ENCODE results near the gene ZCCHC4. TPM values are rescaled to one million over a fixed set of nuclear protein-coding genes. Genes with fewer than 3 reads are reported as not detected.
"Not testable (repeated sequence)": the region's sequence is repeated elsewhere in the genome, so short reads cannot be mapped to it uniquely, and the experiment has no call there.

ZCCHC4 gene
- total RNA-seq, 2 donors from 2014 or later: 7.3 to 7.7 TPM

DNA sequence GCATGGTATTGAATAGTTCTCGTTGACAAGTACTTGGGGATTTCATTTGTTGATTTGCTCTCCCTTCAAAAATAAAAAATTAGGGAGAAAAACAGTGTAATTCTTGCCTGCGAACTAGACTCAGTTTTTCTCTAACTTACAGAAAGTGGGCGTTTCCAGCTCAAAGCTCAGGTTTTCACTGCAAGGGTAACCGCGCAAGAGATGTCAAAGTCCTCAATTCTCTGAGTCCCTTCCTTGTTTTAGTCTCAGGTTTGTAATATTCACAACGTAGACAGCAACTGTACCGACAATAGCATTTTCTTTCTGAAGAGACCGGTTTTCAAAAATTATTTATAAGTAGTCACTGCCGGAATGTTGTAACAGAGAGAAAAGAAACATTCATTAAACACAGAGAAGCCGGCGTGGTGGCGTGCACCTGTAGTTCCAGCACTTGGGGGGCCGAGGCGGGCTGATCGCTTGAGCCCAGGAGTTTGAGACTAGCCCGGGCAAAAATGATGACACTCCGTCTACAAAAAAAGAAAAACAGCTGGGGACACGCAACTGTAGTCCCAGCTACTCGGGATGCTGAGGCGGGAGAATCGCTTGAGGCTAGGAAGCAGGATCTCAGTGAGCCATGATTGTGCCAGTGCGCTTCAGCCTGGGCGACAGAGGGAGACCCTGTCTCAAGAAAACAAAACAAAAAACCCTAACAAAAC, 774 bp downstream of the ZCCHC4 start:
- DNase-seq (peak; percentile 44), ATAC-seq (peak; percentile 69)
- intact Hi-C loops (cut with DNase I, micrococcal nuclease): no loop called here

DNA sequence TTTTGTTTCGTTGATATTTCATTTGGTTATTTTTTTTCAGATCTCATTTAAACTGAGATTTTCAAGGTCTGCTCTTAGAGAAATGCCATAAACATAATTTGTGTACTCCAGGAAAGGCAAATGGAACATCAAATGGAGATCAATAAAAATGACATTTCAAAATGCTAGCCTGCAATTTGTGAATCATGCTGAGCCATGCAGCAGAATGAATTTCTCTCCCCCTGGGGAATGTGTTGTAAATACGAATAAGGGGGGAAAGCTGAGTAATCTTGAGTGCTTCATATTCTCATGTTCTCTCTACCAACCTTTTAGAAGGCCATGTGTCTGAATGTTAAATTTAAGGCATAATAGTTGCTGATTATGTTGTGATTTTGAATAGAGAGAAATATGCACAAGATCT, 7.8 kb downstream of the ZCCHC4 start:
- intact Hi-C loops (cut with DNase I, micrococcal nuclease): no loop called here
- no peak for ATAC-seq

DNA sequence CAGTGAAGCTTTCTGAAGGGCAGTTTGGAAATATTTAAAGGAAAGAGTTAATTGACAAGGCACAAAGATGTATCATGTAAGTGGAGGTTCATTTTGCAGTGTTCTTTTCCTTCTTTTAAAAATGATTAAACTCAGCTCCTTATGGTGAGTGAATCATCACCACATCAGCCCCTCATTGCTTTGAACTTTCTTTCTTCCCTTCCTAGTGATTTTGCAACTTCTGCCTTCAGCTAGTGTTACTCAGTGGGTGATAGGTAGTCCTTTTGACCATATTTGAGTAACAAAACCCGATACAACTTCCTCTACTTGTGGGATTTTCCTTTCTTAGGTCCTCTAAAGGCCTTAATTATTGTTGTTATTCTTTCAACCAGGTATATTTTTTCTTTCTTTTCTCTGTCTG, 8.2 kb downstream of the ZCCHC4 start:
- DNase-seq: no peak
- ATAC-seq: no peak
- intact Hi-C loops (cut with DNase I, micrococcal nuclease): no loop called here

More for the DNA sequence above, 7.8 kb downstream of the ZCCHC4 start:
- DNase-seq: no peak

DNA sequence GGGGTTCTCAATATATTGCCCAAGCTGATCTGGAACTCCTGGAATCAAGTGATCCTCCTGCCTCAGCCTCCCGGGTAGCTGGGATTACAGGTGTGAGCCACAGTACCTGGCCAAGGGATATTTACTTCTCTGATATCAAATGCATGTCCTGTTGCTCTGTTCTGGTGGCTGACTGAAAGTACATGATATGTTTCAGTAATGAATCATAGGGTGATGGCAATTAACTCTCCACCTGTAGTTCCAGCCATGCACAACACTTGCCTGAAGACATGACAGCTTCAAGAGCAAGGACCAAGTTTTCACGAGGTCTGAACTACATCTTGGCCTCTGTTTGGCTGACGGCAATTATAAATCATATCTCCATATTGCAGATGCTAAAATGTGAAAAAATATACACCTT, 9.1 kb downstream of the ZCCHC4 start:
- ATAC-seq (no peak), DNase-seq (no peak)
- intact Hi-C loops (cut with DNase I, micrococcal nuclease): no loop called here

DNA sequence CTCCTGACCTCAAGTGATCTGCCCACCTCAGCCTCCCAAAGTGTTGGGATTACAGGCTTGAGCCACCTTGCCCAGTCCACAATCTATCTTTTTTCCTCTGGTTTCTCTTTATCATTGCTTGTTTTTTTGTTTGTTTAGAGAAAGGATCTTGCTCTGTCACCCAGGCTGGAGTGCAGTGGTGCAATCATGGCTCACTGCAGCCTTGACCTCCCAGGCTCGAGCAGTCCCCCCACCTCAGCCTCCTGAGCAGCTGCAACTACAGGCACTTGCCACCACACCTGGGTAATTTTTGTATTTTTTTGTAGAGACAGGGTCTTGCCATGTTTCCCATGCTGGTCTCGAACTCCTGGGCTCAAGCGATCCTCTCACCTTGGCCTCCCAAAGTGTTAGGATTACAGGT, 15.9 kb downstream of the ZCCHC4 start:
- intact Hi-C loops (cut with DNase I, micrococcal nuclease); ATAC-seq: not testable (repeated sequence)

DNA sequence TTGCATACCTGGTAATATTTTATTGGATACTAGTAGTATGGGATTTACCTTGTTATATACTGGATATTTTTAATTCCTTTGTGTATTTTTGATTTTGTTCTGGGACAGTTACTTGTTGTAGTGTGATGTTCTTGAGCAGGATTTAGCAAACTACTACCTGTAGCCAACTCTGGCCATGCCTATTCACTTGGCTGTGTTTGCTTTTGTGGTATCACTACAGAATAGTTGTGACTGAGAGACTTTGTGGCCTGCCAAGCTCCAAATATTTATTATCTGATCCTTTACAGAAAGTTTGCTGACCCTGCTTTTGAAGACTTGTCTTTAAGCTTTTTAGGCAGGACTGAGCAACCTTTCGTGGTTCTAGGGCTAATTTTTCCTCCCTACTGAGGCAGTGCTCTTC, 17.8 kb downstream of the ZCCHC4 start:
- DNase-seq: no peak
- intact Hi-C loops (cut with DNase I, micrococcal nuclease): no loop called here
- no peak for ATAC-seq

More for the DNA sequence above, 15.9 kb downstream of the ZCCHC4 start:
- not testable (repeated sequence) for DNase-seq

DNA sequence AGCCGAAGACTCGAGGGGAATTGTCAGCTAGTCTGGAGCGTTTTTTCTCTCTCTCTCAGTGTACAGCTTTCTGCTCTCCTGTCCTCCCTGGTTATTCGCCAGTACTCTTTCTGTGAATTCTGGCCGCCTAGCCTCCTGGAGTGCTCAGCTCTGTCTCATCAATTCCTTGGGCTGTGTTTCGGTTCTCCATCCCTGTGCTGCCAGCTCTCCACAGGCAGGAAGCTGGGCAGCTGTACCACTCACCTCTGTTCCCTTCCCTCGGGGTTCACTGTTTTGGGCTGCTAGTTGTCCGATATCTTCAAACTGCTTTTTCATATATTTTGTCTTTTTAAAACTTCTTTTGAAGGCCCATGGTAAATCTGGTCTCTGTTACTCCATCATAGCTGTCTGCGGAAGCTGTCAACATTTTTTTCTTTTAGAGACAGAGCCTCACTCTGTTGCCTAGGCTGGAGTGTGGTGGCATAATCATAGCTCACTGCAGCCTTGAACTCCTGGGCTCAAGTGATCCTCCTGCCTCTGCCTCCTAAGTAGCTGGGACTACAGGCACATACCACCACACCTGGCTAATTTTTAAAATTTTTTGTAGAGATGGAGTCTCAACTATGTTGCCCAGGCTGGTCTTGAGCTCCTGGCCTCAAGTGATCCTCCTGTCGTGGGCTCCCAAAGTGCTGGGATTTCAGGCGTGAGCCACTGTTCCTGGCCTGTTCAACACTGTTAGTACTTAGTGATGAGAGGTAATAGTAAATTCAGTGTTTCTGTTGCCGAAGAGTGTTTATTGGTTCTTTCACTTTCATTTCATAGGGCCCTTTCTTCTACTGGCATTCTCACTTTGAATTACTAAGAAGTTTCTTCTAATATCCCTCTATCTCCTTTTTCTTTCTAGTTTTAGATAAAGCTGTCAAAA, 18.6 kb downstream of the ZCCHC4 start:
- intact Hi-C loops (cut with DNase I, micrococcal nuclease): no loop called here
- DNase-seq: no peak
- ATAC-seq: no peak

DNA sequence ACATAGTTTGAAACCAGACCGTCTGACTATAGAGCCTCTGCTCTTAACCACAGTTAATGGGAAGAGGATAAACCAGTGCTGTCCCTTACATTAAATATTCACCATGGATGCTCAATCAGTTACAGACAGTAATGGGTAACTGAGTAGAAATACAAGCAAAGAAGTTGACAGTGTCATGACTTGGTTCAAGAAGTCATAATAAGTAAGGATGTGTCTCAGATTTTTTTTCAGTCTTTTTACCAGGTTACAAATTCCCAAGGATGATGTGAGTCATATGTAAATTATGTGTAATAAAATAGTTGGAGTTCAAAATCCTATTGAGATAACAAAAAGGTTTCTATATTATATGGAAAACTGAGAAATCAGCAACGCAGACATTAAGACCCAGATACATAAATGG, 31.1 kb downstream of the ZCCHC4 start:
- intact Hi-C loops (cut with DNase I, micrococcal nuclease): no loop called here
- no peak for ATAC-seq
- DNase-seq: no peak

DNA sequence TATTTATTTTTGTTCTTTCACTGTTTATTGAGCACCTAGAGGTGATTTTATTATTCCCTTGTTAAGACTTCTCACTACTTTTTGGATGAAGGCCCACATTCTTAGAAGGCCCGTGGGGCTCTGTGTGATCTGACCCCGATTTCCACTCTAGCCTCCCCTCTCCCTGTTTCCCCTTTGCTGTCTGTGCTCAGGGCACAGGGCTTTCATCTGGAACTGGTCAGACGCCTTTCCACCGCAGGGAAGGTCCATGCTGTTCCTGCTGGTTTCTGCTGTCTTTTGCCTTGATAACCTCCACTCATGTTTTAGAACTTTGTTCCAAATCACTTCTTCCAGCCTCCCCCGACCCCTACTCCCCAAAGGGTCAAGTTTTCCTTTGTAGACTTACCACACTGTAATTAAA, 33.2 kb downstream of the ZCCHC4 start:
- ATAC-seq: no peak
- no peak for DNase-seq
- intact Hi-C loops (cut with DNase I, micrococcal nuclease): no loop called here

DNA sequence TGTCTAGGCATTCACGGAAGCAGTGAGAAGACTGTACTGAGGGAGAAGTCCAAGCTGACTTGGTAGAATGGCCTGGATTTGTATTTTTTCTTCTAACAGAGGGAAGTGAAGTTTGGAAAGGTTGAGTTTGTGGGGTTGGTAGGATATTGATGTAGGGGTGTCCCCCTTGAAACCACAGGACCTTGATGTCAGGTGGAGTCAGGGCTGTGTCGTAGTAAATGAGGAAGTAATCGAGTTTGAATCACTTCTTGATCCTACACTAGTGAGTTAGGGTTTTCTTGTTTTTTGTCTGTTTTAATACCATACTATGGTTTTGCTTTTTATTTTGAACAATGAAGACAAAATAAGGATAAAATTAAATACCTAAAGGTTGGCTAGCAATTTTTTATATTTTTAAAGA, 34.3 kb downstream of the ZCCHC4 start:
- ATAC-seq (no peak), DNase-seq (no peak)
- intact Hi-C loops (cut with DNase I, micrococcal nuclease): no loop called here

DNA sequence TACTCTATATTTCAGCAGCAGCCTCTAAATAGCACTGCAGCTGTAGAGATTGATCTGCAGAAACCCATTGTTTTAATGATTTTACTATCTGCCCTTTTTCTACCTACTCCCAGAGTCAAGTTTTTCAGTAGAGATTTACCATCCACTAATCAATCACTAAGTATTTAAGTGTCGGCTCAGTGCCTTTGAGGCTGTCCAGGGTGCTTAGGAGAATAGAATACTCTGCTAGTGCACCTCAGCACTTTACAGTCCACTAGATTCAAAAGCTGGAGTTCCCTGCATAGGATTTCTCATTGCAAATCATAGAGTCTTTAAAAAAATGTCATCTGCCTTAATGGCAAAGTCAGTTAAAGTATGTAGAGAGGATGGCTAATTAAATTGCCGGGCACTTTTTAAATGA, 34.9 kb downstream of the ZCCHC4 start:
- intact Hi-C loops (cut with DNase I, micrococcal nuclease): no loop called here

DNA sequence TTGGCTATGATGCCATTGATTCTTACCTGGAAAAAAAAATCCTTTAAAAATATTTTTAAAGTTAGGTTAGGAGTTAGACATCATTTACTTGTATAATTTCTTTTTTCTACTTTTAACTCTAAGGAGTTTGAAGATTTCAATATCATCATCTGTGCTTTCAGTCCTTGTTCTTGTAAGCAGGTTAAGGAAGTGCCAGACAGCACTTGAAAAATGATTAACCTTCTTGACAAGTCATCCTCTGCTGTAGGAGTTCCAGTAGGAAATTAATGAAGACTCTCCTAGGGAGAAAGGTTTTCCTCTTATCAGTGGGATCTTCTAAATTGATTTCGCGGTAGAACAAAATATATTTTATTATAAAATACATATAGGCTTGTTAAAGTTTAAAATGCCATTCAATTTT, 35.4 kb downstream of the ZCCHC4 start:
- intact Hi-C loops (cut with DNase I, micrococcal nuclease): no loop called here
- DNase-seq (no peak), ATAC-seq (no peak)

More for the DNA sequence above, 34.9 kb downstream of the ZCCHC4 start:
- no peak for DNase-seq
- no peak for ATAC-seq

DNA sequence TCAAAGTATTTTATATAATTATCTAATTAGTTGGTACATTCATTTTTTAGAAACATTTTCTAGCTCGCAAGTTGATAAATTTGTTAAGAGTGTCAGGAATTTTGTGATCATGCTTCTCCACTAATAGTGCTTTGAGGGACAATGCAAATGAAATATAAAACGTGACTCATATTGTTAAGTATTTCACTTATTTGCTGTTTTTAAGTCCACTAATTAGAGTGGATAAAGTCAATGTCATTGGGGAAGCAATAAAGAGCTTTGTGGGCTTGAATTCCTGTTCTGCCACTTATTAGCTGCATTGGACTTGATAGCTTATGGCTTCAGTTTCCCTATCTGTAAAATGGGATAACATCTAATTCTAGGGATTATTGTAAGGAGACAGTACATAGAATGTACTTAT, 38.0 kb downstream of the ZCCHC4 start:
- intact Hi-C loops (cut with DNase I, micrococcal nuclease): no loop called here
- ATAC-seq: no peak

DNA sequence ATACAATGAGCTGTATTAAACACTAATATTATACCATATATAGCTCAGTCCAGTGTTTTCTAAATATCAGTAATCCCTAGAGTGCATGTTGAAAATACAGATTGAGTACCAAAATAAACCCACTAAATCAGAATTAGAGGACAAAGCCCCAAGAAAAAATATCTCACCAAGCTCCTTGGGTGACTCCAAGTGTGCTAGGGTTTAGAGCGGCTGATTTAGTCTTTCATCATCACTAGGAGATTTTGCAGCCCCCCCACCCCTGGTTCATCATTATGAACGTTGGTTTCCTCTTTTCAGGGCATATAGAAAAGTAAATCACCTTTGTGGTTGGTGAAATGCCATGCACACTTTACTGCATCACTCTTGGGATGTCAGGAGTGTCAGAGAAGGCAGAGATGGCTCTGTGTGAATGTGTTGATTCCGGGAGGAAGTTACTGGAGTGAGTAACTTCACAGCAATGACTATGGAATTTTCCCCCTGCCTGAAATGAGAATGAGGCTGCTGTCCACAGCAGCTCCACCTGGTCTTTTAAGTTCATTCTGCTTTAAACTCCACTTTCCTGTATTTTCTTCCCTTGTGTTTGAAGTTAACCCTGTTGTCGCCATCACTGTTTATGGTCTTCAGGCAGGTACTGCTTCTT, 39.3 kb downstream of the ZCCHC4 start:
- intact Hi-C loops (cut with DNase I, micrococcal nuclease): no loop called here
- DNase-seq (no peak), ATAC-seq (no peak)

More for the DNA sequence above, 38.0 kb downstream of the ZCCHC4 start:
- DNase-seq: no peak

DNA sequence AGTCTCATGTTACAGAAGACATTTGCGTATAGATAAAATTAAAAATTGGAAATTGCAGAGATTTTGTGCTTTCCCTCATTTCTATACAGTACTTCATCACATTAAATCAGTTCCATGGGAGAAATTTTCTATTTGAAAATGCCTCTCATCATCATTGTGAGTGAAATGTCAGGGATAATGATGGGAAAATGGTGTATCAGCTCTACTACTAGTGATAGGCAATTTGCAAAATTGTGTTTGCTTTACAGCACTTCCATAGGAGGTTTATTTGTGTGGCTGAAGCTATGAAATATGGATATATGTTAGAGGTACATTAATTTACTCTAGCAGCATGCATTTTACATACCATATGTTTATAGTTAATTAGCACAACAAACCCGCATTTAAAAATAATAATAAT, 43.5 kb downstream of the ZCCHC4 start:
- ATAC-seq (no peak), DNase-seq (no peak)
- intact Hi-C loops (cut with DNase I, micrococcal nuclease): no loop called here

DNA sequence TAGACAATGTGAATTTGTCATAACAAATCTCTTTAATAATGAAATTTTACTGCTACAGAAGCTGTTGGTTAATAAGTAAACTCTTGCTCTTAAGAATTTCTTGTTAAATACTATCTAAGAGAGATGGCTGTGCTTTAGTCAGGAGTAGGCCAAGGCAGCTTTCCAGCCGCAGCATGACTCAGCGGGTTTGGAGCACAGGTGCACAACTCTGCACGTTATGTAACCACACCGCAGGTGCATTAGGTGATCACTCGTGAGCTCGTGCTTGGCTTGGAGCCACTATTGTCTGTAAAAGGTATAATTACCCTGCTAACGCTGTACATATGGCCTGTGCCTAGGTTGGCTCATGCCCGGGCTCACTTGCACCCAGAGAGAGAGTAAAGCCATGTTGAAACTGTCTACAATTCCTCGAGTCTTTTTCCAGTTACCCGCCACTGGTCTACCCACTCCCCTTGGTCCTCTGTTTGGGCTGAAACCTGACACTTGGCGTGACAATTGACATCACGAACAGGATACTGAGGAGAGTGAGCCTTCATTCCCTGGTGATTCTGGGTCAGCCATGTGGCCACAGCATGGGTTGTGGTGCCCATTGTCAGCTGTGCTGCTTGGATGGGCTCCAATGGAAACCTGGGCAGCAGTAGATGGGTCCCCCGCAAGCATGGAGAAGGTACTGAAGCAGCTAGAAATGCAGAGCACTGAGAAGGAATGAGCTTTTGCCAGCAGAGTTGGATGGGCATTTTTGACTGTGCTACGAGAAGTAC, 46.1 kb downstream of the ZCCHC4 start:
- peak in 1 of 2 donors; percentile 31 for DNase-seq
- intact Hi-C loops (cut with DNase I, micrococcal nuclease): no loop called here
- peak; percentile 59 for ATAC-seq

DNA sequence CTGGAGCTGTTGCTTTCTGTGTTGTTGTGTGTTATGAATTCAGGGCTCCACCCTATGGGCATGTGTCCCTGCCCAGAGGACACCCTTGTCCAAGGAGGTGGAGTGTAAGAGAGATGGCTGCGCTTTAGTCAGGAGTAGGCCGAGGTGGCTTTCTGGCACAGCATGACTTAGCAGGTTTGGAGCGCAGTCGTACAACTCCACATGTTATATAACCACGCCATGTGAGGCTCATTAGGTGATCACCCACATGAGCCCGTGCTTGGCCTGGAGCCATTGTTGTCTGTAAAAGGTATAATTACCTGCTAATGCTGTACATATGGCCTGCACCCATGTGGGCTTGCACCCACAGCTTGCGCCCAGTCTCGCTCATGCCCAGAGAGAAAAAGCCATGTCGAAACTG, 48.7 kb downstream of the ZCCHC4 start:
- DNase-seq (no peak), ATAC-seq (no peak)
- intact Hi-C loops (cut with DNase I, micrococcal nuclease): no loop called here

DNA sequence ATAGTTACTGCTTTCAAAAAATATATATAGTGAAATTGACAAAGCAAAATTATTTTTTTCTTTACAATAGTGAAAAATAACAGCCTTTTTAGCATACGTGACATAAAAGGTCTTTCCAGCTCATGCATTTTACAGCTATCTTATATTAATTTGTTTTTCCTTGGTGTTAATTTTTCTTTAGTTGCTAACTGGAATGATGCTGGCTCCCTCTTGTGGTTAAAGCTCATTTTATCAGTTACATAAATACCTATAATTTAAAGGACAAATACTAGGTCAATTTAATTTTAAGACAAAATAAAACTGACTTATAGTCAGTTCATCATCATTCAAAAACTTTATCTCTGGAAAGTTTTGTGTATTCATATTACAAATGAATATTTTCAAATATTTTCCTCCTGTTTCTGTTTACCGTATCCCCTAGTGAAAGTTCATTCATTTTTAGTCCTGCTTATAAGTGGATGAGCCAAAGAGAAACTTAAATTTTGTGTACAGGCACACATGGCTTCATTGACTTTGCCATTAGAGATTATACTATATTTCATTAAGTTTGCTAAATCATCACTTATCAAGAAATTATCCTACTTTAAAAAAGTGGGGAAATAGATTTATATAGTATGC, 54.5 kb downstream of the ZCCHC4 start:
- ATAC-seq: no peak
- DNase-seq: no peak
- intact Hi-C loops (cut with DNase I, micrococcal nuclease): no loop called here

DNA sequence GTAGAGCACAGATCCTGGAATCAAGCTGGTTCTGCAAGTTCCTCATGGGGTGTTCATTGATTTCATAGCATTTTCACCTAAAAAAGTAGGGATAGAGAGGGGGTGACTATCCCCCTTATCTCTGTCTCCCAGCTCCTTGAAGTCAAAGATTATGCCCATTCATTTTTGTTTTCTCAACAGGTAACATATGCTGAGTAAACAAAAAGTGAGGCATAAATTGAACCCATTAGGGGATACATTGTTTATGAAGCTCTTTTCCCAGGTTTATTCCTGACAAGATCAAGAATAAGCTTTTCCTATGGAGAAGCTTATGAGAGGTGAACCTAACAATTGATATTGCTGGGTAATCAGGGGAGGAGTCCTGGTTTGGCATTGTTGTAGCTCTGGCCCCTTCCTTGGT, 55.3 kb downstream of the ZCCHC4 start:
- intact Hi-C loops (cut with DNase I, micrococcal nuclease): no loop called here
- DNase-seq (no peak), ATAC-seq (no peak)

Measured in left colon (tissue), 2 donors.